Measurements from ENCODE around the gene PAQR4. TPM values are rescaled to one million over a fixed set of nuclear protein-coding genes. Genes with fewer than 3 reads are reported as not detected.

Gene PAQR4
- total RNA-seq, 1 donor from 2014 or later: 9.5 TPM

- H3K9me3 Mint-ChIP-seq (ENCODE audit: low read depth): no peaks in the 10 kb centered on the region
- H3K27me3 Mint-ChIP-seq (ENCODE audit: low read depth): no peaks in the 10 kb centered on the region
- H3K4me3 Mint-ChIP-seq (ENCODE audit: unreplicated experiment): no peak overlapping the region
- H3K4me1 Mint-ChIP-seq (ENCODE audit: low read depth): peaks cover 14% of the 10 kb centered on the region
- no peaks in the 10 kb centered on the region for H3K36me3 Mint-ChIP-seq (ENCODE audit: low read depth)
- no peak overlapping the region for H3K27ac Mint-ChIP-seq (ENCODE audit: unreplicated experiment)
- TF ChIP-seq, protein P1, sequence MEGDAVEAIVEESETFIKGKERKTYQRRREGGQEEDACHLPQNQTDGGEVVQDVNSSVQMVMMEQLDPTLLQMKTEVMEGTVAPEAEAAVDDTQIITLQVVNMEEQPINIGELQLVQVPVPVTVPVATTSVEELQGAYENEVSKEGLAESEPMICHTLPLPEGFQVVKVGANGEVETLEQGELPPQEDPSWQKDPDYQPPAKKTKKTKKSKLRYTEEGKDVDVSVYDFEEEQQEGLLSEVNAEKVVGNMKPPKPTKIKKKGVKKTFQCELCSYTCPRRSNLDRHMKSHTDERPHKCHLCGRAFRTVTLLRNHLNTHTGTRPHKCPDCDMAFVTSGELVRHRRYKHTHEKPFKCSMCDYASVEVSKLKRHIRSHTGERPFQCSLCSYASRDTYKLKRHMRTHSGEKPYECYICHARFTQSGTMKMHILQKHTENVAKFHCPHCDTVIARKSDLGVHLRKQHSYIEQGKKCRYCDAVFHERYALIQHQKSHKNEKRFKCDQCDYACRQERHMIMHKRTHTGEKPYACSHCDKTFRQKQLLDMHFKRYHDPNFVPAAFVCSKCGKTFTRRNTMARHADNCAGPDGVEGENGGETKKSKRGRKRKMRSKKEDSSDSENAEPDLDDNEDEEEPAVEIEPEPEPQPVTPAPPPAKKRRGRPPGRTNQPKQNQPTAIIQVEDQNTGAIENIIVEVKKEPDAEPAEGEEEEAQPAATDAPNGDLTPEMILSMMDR (IDR thresholded peaks at IDR 0.05): no peak
- no peak for DNase-seq (ENCODE audit: low spot score)
These were observed 16.8 kb downstream of the PAQR4 start for GRCh38 chr16:2985893-2986355.

- no peaks in the 10 kb centered on the region for H3K36me3 Mint-ChIP-seq (ENCODE audit: low read depth)
- no peak overlapping the region for H3K4me3 Mint-ChIP-seq (ENCODE audit: unreplicated experiment)
- peaks cover 6% of the 10 kb centered on the region for H3K4me1 Mint-ChIP-seq (ENCODE audit: low read depth)
- no peaks in the 10 kb centered on the region for H3K9me3 Mint-ChIP-seq (ENCODE audit: low read depth)
- TF ChIP-seq, protein P1 (IDR thresholded peaks at IDR 0.05): no peak
- no peaks in the 10 kb centered on the region for H3K27me3 Mint-ChIP-seq (ENCODE audit: low read depth)
- H3K27ac Mint-ChIP-seq (ENCODE audit: unreplicated experiment): no peak overlapping the region
- no peak for DNase-seq (ENCODE audit: low spot score)
These were observed 17.6 kb downstream of the PAQR4 start for GRCh38 chr16:2986623-2987188.

GRCh38 chr16:2987286-2987685, 18.1 kb downstream of the PAQR4 start:
- Mint-ChIP-seq H3K9me3 (ENCODE audit: low read depth) (no peaks in the 10 kb centered on the region), H3K27me3 (ENCODE audit: low read depth) (no peaks in the 10 kb centered on the region), H3K27ac (ENCODE audit: unreplicated experiment) (no peak overlapping the region), H3K4me1 (ENCODE audit: low read depth) (peaks cover 4% of the 10 kb centered on the region), H3K36me3 (ENCODE audit: low read depth) (no peaks in the 10 kb centered on the region), H3K4me3 (ENCODE audit: unreplicated experiment) (no peak overlapping the region)
- TF ChIP-seq, protein P1 (IDR thresholded peaks at IDR 0.05): no peak
- no peak for DNase-seq (ENCODE audit: low spot score)

- DNase-seq (ENCODE audit: low spot score): no peak
- no peaks in the 10 kb centered on the region for H3K9me3 Mint-ChIP-seq (ENCODE audit: low read depth)
- H3K27me3 Mint-ChIP-seq (ENCODE audit: low read depth): no peaks in the 10 kb centered on the region
- TF ChIP-seq, protein P1 (IDR thresholded peaks at IDR 0.05): no peak
- H3K4me1 Mint-ChIP-seq (ENCODE audit: low read depth): peaks cover 4% of the 10 kb centered on the region
- H3K36me3 Mint-ChIP-seq (ENCODE audit: low read depth): no peaks in the 10 kb centered on the region
- H3K4me3 Mint-ChIP-seq (ENCODE audit: unreplicated experiment): no peak overlapping the region
- H3K27ac Mint-ChIP-seq (ENCODE audit: unreplicated experiment): no peak overlapping the region
These were observed 18.7 kb downstream of the PAQR4 start for GRCh38 chr16:2987833-2988232.

GRCh38 chr16:2988590-2989099, 19.5 kb downstream of the PAQR4 start:
- no peaks in the 10 kb centered on the region for H3K9me3 Mint-ChIP-seq (ENCODE audit: low read depth)

More at GRCh38 chr16:2988590-2989099, 19.5 kb downstream of the PAQR4 start:
- peaks cover 4% of the 10 kb centered on the region for H3K4me1 Mint-ChIP-seq (ENCODE audit: low read depth)
- no peak overlapping the region for H3K4me3 Mint-ChIP-seq (ENCODE audit: unreplicated experiment)
- TF ChIP-seq, protein P1 (IDR thresholded peaks at IDR 0.05): no peak
- no peak overlapping the region for H3K27ac Mint-ChIP-seq (ENCODE audit: unreplicated experiment)
- H3K27me3 Mint-ChIP-seq (ENCODE audit: low read depth): no peaks in the 10 kb centered on the region
- DNase-seq (ENCODE audit: low spot score): no peak
- no peaks in the 10 kb centered on the region for H3K36me3 Mint-ChIP-seq (ENCODE audit: low read depth)

Data from chondrocyte (in vitro differentiated cells).